NCI-H446 treated with DMSO at 0.1 percent for 48 hours (cell line): ENCODE measurements around the gene METTL9.
"Not testable (repeated sequence)": the region's sequence is repeated elsewhere in the genome, so short reads cannot be mapped to it uniquely, and the experiment has no call there.

Experiments
- DNase-seq: peaks from one replicate; lab custom pipeline; 2025; lab: John Stamatoyannopoulos, UW

METTL9 gene

GRCh38 chr16:21663889-21664647 lies 64.7 kb downstream of the METTL9 start, which contains the start of gene OTOA:
Gene OTOA, plus strand, starts transcription at chr16:21663968. Its CDS starts 14,547 bp downstream, at chr16:21678515.
- DNase-seq, result no peak

GRCh38 chr16:21664801-21665492 lies 65.6 kb downstream of the METTL9 start:
- no peak for DNase-seq

GRCh38 chr16:21666772-21667171 lies 67.4 kb downstream of the METTL9 start:
- DNase-seq, result no peak

- no peak for DNase-seq
Measured at GRCh38 chr16:21667575-21667974, 68.2 kb downstream of the METTL9 start.

GRCh38 chr16:21673469-21673868 lies 74.1 kb downstream of the METTL9 start:
- DNase-seq, result no peak

- not testable (repeated sequence) for DNase-seq
Measured at GRCh38 chr16:21674456-21674855, 75.1 kb downstream of the METTL9 start.

GRCh38 chr16:21680714-21681113 lies 81.3 kb downstream of the METTL9 start:
- not testable (repeated sequence) for DNase-seq

GRCh38 chr16:21683184-21683583 lies 83.8 kb downstream of the METTL9 start:
- no peak for DNase-seq

GRCh38 chr16:21684199-21684598 lies 84.8 kb downstream of the METTL9 start:
- no peak for DNase-seq

- no peak for DNase-seq
Measured at GRCh38 chr16:21685034-21685455, 85.7 kb downstream of the METTL9 start.

GRCh38 chr16:21689107-21689506 lies 89.7 kb downstream of the METTL9 start:
- DNase-seq, result no peak

- DNase-seq, result not testable (repeated sequence)
Measured at GRCh38 chr16:21690967-21691366, 91.6 kb downstream of the METTL9 start.

GRCh38 chr16:21694609-21695008 lies 95.2 kb downstream of the METTL9 start:
- DNase-seq, result no peak

GRCh38 chr16:21697032-21697431 lies 97.7 kb downstream of the METTL9 start:
- DNase-seq, result no peak

- DNase-seq, result no peak
Measured at GRCh38 chr16:21698169-21699032, 99.0 kb downstream of the METTL9 start.

GRCh38 chr16:21701271-21701670 lies 101.9 kb downstream of the METTL9 start:
- no peak for DNase-seq

- no peak for DNase-seq
Measured at GRCh38 chr16:21702276-21702675, 102.9 kb downstream of the METTL9 start.

- no peak for DNase-seq
Measured at GRCh38 chr16:21703156-21703555, 103.8 kb downstream of the METTL9 start.

- DNase-seq, result no peak
Measured at GRCh38 chr16:21703589-21704174, 104.3 kb downstream of the METTL9 start.

GRCh38 chr16:21704266-21704665 lies 104.9 kb downstream of the METTL9 start:
- no peak for DNase-seq

GRCh38 chr16:21704733-21705132 lies 105.4 kb downstream of the METTL9 start:
- no peak for DNase-seq
